ENCODE measurements around the gene NTN1.

Gene NTN1

GRCh38 chr17:9200699-9201359 lies 179.5 kb downstream of the NTN1 start:
- no peak for DNase-seq

DNA sequence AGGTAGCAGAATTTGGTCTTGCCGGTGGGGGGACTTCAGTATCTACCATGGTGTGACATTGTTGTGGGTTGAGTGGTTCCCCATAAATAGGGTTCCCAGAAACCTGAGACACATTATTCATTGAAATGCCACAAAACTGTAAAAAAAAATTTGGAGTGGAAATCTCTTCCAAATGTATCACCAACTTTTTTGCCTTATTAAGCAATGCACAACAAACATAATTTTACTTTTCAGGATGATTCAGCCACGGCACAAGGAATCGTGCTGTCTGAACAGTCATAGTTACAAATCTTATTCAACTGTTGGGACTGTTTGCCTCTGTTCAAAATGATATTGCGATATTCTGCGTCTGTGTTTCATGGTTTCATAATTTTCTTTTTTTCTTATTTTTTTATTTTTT lies 181.2 kb downstream of the NTN1 start:
- DNase-seq = no peak

DNA sequence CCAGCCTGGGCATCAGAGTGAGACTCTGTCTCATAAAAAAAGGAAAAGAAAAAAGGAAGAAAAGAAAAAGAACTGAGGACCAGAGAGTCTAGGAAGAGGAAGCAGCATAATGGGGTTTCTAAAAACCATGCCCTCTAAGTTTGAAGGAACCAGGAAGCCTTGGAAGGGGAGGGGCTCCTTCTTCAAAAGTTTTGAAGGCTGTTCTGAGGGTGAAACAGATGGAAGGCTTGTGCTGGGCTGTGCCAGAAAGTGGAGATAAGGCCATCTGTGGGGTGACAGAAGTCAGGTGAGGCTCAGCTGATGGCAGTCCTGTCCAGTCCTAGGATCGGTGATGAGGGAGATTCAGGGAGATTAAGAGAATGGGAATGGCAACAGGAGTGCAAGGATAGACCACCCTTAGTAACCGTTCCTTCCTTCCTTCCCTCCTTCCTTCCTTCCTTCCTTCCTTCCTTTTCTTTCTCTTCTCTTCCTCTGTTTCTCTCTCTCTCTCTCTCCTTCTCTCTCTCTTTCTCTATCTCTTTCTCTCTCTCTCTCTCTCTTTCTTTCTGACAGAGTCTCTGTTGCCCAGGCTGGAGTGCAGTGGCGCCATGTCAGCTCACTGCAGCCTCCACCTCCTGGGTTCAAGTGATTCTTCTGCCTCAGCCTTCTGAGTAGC lies 182.6 kb downstream of the NTN1 start:
- DNase-seq = no peak

- DNase-seq = no peak
Measured at GRCh38 chr17:9204637-9205329, 183.5 kb downstream of the NTN1 start.

- DNase-seq = no peak
Measured at GRCh38 chr17:9205520-9206409, 184.5 kb downstream of the NTN1 start.

DNA sequence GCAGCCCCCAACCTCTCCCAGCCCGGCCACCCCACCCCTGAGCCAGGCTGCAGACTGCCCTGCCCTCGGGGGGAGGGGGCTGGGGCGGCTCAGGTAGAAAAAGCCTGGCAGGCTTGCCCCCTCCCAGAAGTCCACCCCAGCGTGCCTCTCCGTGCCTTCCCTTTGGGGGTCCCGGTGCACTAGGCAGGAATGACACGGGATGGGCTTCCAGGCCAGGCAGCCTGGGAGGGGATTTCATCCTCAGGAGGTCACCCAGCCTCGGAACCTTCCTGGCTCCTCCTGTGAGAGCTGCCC lies 185.0 kb downstream of the NTN1 start:
- DNase-seq = no peak

GRCh38 chr17:9206741-9207332 lies 185.5 kb downstream of the NTN1 start:
- no peak for DNase-seq

DNA sequence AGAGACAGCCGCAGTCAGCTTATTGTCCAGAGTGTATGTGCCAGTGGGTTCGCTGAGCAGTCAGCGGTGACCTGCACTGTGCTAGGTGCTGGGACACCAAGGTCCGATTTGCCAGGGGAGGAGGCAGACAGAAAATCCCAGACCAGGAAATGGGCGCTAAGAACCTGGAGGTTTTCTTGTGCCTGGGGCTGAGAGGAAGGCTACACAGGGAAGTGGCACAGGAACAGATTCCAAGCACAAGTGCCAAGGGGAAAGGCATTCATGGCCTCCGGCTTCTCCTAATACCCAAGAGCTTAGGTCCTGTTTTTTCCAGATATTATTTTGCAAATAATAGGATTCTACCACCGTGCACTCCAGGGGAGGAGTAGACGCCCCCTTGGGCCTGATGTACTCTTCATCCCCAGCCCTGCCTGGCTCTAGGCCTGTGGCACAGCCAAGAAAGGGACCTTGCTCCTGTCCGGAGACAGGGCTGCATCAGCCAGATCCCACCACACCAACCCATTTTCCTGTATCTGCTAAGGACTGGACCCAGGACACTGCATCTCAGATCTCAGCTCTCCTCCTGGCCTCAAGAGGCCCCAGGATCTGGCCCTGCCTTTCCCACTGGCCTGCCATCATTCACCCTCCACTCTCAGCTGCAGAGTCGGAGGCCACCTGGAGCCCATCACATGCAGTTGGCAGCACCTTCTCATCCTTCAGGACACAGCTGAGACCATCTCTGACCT lies 187.2 kb downstream of the NTN1 start:
- no peak for DNase-seq

- no peak for DNase-seq
Measured at GRCh38 chr17:9209347-9209746, 188.0 kb downstream of the NTN1 start.

- DNase-seq = no peak
Measured at GRCh38 chr17:9209781-9210370, 188.6 kb downstream of the NTN1 start.

DNA sequence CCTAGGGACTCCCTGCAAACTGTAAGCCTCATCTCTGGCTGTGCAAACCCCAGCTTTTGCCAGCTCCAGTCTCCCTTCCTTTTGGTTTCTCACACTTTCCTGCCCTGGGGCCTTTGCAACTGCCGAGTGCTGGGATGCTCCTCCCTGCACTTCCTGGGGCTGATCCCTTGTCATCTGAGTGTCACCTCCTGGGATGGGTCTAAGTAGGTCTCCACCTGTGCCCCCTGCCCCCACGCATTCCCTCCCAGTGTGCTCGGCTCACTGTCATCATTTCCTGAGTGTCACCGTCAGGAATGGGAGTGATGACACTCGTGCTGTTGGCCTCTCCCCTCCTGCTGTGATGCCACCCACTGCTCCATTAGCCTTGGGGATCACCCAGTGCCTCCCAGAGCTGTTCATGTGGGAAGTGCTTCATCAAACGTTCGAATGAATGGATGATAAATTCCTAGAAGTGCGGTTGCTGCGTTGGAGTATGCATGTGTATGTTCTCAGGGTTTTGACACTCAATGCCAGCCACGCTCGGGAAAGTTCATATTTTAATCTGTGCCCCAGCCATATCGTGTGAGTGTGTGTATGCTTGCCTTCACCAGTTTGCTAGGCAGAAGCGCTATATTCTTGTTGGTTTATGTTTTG lies 189.9 kb downstream of the NTN1 start:
- no peak for DNase-seq

- DNase-seq = no peak
Measured at GRCh38 chr17:9212376-9213302, 191.3 kb downstream of the NTN1 start.

- no peak for DNase-seq
Measured at GRCh38 chr17:9213303-9213640, 192.0 kb downstream of the NTN1 start.

DNA sequence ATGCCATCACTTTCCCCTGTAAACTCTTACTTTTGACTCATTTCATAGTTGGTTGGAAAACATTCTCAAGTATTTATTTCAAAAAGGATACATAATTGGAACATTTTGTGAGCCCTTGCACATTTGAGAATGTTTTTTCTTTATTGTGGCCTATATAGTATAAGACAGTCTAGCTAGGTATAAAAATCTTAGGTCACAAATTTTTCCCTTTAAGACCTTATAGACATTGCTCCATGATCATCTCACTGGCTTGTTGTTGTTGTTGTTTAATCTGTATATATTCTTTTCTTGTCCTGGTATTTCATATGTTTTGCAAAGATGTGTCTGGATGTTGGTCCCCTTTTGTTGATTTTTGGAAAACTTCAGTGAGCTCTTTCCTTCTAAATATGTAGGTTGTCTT lies 194.2 kb downstream of the NTN1 start:
- no peak for DNase-seq

- no peak for DNase-seq
Measured at GRCh38 chr17:9217151-9218056, 196.1 kb downstream of the NTN1 start.

DNA sequence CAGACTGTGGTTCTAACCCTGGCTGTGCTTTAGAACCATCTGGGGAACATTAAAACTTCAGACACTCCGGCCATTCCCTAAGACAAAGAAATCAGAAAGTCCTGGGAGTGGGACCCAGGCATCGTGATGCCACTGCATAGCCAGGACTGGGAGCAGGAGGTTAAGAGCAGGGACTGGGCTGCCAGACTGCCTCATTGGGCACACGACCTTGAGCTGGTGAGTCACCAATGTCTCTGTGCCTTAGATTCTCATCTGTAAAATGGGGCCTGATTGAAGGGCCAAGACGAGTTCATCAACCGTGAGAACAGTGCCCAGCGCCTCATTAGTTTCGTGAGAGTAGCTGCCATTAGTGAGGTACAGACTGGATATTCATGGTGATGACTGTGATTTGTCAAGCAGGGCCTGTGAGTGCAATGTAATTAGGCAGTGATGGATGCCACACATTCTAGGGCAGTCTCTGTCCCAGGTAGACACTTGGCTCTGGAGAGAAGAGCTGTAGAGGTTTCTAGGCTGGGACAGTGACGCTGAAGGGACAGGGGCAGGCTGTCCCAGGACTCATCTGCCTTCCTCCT lies 196.8 kb downstream of the NTN1 start:
- DNase-seq = no peak

DNA sequence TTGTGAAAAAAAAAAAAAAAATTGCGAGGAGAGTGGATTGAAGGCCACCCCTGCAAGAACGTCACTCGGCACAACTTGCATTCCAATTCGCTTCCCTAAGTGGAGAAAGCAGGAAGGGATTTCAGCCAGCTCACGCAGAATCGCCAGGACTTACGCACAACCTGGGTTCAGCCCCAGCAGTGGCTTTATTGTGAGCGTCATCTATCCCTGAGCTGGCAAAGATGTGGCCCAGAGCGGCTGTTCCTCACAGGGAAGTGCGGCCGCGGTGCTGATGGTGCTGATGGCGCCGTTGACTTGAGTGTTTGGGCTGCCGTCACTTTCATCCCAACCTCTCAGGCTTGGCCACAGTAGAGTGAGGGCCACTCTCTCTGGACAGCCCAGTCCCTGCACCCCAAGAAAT lies 197.6 kb downstream of the NTN1 start:
- DNase-seq = no peak

- no peak for DNase-seq
Measured at GRCh38 chr17:9219631-9220397, 198.5 kb downstream of the NTN1 start.
